GM12874 (cell line): Measurements from ENCODE around the gene CALN1.

ENCODE experiments used
- CTCF ChIP-seq: IDR thresholded peaks from 2 replicates; pipeline ENCODE4 v1.5.1; 2011; ENCODE audit warnings: low read depth, mild to moderate bottlenecking, control low read depth, low read length, moderate library complexity; ENCODE audit not compliant: insufficient read depth

CALN1 gene

GRCh38 chr7:72072901-72073300 lies 339.2 kb downstream of the CALN1 start:
- TF ChIP-seq CTCF, result no peak

GRCh38 chr7:72069263-72069662 lies 342.9 kb downstream of the CALN1 start:
- TF ChIP-seq CTCF, result no peak

GRCh38 chr7:72064916-72065315 lies 347.2 kb downstream of the CALN1 start:
- TF ChIP-seq CTCF, result no peak

GRCh38 chr7:72063330-72063729 lies 348.8 kb downstream of the CALN1 start:
- no peak for TF ChIP-seq CTCF

GRCh38 chr7:72062666-72063065 lies 349.5 kb downstream of the CALN1 start:
- TF ChIP-seq CTCF, result no peak

GRCh38 chr7:72059925-72060324 lies 352.2 kb downstream of the CALN1 start:
- no peak for TF ChIP-seq CTCF

GRCh38 chr7:72058579-72058978 lies 353.6 kb downstream of the CALN1 start:
- TF ChIP-seq CTCF, result no peak

GRCh38 chr7:72057796-72058195 lies 354.3 kb downstream of the CALN1 start:
- TF ChIP-seq CTCF, result no peak
